ENCODE data around the gene EBF3.

EBF3 gene

DNA sequence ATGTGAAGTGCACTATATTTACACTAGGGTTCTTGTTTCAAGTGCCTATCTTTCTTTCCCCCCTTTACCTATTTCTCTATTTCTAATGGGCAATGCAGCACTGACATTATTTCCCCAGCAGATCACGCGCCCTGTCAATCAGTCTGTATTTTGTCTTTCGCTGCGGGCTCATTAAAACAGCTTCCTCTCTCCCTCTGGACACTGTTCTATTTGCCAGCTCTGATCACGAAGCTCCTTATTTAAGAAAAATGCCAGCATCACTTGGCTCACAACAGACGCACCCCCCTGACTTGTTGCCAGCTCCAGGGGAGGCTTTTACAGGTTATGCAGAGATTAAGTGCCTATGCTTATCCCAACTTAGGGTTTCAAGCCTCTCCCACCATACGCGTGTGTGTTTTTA, 78.5 kb downstream of the EBF3 start:
- H3K36me3 Mint-ChIP-seq, result no peaks in the 10 kb centered on the region
- CTCF ChIA-PET, result no interaction called here
- peaks cover 7% of the 10 kb centered on the region for H3K27me3 Mint-ChIP-seq
- no peak overlapping the region for H3K27ac Mint-ChIP-seq
- H3K4me3 Mint-ChIP-seq, result no peak overlapping the region
- no peak for DNase-seq
- no peaks in the 10 kb centered on the region for H3K9me3 Mint-ChIP-seq
- no peaks in the 10 kb centered on the region for H3K4me1 Mint-ChIP-seq

GRCh38 chr10:129884398-129885078, 79.5 kb downstream of the EBF3 start:
- DNase-seq, result no peak
- peaks cover 7% of the 10 kb centered on the region for H3K27me3 Mint-ChIP-seq
- H3K27ac Mint-ChIP-seq, result no peak overlapping the region
- no peaks in the 10 kb centered on the region for H3K9me3 Mint-ChIP-seq
- CTCF ChIA-PET, result no interaction called here
- no peaks in the 10 kb centered on the region for H3K4me1 Mint-ChIP-seq
- H3K4me3 Mint-ChIP-seq, result no peak overlapping the region
- no peaks in the 10 kb centered on the region for H3K36me3 Mint-ChIP-seq

DNA sequence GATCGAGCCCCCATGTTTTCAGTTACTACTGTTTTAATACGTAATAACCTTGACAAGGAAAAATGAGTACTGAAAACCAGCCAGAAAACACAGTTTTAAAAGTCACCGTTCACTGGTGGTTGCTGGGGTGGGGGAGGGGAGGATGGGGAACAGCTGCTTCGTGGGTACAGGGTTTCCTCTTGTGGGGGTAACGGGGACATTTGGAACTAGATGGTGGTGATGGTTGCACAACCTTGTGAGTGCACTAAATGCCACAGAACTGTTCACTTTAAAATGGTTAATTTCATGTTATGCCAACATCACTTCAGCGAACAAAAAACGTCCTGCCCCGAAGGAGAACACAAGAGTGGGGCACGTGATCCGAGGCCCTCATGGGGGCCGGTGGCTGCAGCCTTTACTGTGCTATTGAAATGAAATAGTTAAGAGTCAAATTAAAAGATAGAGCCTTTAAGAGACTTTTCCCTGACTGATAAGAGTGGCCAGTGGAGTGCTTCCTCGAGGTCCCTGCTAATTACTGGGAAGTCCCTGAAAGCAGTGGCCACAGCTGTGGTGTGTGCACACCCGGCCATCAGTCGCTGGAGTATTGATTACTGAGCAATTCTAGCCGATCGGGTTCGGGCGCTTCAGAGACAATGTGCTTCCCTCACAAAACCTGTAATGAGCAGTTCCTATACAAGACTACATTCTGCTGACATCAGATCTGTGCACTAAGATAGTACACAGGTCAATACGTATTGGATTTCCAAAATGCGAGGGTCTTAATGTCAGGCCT, 80.3 kb downstream of the EBF3 start:
- Mint-ChIP-seq H3K4me1 (no peaks in the 10 kb centered on the region), H3K27me3 (peaks cover 7% of the 10 kb centered on the region), H3K9me3 (no peaks in the 10 kb centered on the region), H3K36me3 (no peaks in the 10 kb centered on the region), H3K4me3 (no peak overlapping the region), H3K27ac (no peak overlapping the region)
- CTCF ChIA-PET, result no interaction called here
- DNase-seq, result no peak

DNA sequence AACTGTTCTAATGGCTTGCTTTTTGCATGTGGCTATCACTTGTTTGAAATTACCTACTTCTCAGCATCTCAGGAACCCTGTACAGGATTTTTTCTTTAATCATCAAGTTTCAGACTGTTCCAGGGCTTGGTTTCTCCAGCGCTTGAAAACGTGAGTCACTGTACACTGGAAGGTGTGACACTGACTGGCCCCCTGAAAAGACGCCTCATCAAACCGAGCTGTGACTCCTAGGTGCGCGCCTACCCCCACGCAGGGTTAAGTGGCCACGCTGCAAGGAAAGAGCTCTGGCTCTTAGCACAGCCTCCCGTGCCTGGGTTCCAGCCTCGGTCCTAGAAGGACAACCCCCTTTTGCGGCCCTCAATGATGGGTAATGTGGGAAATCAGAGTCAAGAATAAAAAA, 81.0 kb downstream of the EBF3 start:
- no peak for DNase-seq
- no peak overlapping the region for H3K4me3 Mint-ChIP-seq
- H3K27me3 Mint-ChIP-seq, result peaks cover 5% of the 10 kb centered on the region
- H3K9me3 Mint-ChIP-seq, result no peaks in the 10 kb centered on the region
- CTCF ChIA-PET, result no interaction called here
- H3K4me1 Mint-ChIP-seq, result no peaks in the 10 kb centered on the region
- H3K36me3 Mint-ChIP-seq, result no peaks in the 10 kb centered on the region
- H3K27ac Mint-ChIP-seq, result no peak overlapping the region

DNA sequence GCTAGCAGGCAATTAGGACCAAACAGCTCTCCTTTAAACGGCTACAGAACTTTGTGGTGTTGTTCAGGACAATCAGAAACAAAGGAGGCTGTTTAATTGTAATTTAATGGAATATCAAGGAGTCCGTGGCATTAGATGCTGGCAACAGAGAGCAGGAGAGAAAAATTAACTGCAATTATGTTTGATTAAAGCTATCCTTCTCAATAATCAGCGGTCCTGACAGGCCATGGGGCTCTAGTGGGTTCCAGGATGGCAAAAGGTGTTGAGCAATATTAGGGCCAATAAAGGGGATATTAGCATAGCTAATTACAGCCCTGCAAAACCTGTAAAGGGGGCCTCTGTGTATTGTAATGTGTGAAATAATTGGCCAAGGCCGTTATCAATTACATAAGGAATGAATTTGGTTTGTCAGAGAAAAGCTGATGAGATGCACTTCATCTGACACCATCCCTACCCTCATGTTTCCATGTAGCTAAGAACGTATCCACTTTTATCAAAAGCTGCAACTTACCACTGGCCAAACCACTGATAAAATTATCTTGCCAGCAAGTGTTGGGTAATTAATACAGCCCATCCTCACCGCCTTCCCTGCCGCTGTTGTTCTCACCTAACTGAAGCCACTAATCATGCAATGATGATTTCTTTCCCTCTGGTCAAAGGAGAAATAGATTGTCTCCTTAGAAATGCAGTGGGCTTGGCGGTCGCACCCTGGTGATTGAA, 81.6 kb downstream of the EBF3 start:
- CTCF ChIA-PET, result no interaction called here
- Mint-ChIP-seq H3K27me3 (peaks cover 3% of the 10 kb centered on the region), H3K9me3 (no peaks in the 10 kb centered on the region), H3K27ac (no peak overlapping the region), H3K36me3 (no peaks in the 10 kb centered on the region), H3K4me3 (no peak overlapping the region), H3K4me1 (no peaks in the 10 kb centered on the region)
- no peak for DNase-seq

DNA sequence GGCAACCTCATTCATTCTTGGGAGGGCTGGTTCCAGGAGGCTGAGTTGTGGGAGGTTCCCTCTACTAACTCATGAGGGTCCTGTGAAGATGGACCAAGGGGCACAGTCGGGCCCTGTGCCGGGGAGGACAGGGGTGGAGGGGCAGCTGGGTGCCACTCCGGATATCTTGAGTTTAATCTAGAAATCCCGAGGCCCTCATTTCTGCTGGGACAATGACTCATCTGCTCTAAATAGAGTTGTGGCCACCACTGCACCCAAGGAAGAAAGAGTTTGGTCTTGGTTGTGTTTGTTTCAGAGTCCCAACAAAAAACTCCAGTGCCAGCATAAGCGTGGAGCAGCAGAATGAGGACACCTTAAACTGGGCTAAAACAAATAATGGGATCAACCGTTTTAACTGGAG, 82.4 kb downstream of the EBF3 start:
- H3K27ac Mint-ChIP-seq, result no peak overlapping the region
- DNase-seq, result no peak
- CTCF ChIA-PET, result no interaction called here
- H3K4me1 Mint-ChIP-seq, result no peaks in the 10 kb centered on the region
- H3K9me3 Mint-ChIP-seq, result no peaks in the 10 kb centered on the region
- H3K4me3 Mint-ChIP-seq, result no peak overlapping the region
- peaks cover 3% of the 10 kb centered on the region for H3K27me3 Mint-ChIP-seq
- no peaks in the 10 kb centered on the region for H3K36me3 Mint-ChIP-seq

DNA sequence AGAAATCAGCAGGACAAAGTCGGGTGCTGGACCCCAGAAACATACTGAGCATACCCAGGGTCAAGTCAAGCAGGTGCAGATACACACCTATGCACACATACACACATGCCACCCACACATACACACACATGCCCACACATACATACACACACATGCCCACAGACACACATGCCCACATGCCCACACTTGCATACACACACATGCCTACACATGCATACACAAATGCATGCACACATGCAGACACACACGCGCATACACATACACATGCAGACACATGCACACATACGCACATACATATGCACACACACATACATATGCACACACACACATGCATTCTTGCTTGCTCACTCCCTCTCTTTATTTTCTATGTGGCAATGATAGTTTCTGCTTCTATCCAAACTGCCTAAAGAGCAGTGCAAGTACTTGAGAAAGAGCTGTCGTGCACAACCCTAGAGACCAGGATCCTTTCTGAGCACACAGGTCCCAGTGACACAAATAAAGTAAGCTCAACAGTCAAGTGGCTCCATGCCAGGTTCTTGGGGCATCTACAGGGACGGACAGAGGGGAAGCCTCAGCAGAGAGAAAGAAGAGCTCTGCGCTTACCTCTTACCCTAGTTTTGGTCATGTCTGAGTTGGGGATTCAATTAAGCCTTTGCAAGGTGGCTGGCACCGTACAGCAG, 83.7 kb downstream of the EBF3 start:
- DNase-seq, result no peak
- no peaks in the 10 kb centered on the region for H3K9me3 Mint-ChIP-seq
- CTCF ChIA-PET, result no interaction called here
- no peaks in the 10 kb centered on the region for H3K36me3 Mint-ChIP-seq
- no peak overlapping the region for H3K27ac Mint-ChIP-seq
- no peak overlapping the region for H3K4me3 Mint-ChIP-seq
- H3K27me3 Mint-ChIP-seq, result peaks cover 3% of the 10 kb centered on the region
- H3K4me1 Mint-ChIP-seq, result no peaks in the 10 kb centered on the region

DNA sequence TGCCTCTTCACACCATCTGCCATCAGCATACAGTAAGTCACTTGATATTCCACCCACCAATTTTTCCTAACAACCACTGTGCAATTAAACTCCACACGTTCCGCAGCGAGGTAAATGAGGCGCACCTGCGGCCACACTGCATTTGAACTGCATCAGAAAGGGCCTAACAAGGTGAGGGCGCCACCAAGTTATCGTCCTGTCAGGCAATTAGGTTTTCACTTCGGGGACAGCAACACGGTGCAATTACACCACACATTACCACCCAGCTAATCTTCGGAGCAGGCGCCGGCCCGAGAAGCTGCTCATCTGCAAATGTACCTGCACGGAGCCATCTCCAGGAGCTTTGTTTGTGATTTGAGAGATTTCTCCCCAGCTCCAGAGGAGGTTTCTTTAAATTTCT, 84.4 kb downstream of the EBF3 start:
- Mint-ChIP-seq H3K27me3 (peaks cover 3% of the 10 kb centered on the region), H3K36me3 (no peaks in the 10 kb centered on the region), H3K4me1 (no peaks in the 10 kb centered on the region), H3K4me3 (no peak overlapping the region), H3K9me3 (no peaks in the 10 kb centered on the region), H3K27ac (no peak overlapping the region)
- CTCF ChIA-PET, result no interaction called here
- DNase-seq, result no peak

DNA sequence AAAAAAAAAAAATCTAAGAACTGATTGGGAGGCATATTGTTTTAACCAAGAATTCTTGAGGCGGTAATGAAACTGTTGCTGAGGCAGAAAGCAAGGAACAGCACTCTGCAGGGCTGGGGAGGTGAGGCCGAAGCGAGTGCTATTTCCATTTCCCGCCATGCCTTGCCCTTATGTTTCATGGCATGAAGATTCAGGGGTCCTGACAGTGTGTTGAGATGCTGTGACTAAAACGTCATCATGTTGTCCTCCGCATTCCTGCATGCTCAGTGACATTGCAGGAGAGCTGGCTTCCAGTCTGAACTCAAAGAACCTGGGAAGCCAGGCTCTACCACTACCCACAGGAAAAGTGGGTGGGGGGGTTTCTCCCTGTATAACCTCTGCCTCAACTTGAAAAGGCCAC, 85.2 kb downstream of the EBF3 start:
- DNase-seq, result no peak
- Mint-ChIP-seq H3K36me3 (no peaks in the 10 kb centered on the region), H3K27me3 (peaks cover 3% of the 10 kb centered on the region), H3K9me3 (no peaks in the 10 kb centered on the region), H3K4me1 (no peaks in the 10 kb centered on the region), H3K4me3 (no peak overlapping the region), H3K27ac (no peak overlapping the region)
- CTCF ChIA-PET, result no interaction called here

DNA sequence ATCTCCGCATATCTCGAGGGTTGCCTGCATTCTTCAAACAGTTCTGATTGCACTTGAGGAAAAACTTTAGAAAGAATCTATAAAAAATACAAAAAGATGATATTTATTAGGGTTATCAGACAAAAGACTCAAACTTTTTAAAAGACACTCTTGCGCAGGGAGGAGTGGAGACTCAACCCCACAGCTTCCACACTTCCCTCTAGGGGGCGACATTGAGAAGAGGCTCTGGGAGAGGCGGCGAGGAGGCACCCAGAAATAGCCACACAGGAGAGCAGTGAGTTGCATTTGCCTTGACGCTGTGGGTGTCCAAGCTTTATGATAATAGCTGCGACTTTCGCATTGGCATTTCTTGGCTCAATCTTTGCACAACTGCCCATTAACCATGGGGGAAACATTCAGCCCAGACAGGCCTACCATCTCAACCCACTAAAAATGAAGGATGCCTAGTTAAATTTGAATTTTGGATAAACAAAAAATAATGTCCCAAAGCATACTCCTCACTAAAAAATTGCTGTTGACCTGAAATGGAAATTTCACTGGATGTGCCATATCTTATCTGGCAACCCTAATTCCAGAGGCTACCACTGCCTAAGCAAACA, 86.2 kb downstream of the EBF3 start:
- Mint-ChIP-seq H3K36me3 (no peaks in the 10 kb centered on the region), H3K9me3 (no peaks in the 10 kb centered on the region)

DNA sequence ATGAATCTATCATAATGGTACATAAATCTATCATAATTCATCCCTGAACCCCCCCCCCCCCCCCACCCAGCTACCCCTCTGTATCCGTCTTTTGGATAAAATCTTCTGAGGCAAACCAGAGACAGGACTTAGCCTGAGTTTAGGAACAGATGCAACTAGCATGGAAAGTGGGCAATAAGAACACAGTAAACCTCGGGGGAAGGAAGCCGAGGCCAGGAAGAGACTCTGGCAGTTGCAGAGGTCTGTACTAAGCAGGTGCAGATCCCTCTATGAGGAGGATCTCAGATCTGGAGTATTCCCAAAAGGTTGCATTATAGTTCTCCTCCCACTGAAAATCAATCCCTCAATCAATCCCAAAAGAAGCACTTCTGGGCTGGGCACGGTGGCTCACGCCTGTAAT, 87.2 kb downstream of the EBF3 start:
- Mint-ChIP-seq H3K27ac (no peak overlapping the region), H3K4me3 (no peak overlapping the region), H3K27me3 (peaks cover 3% of the 10 kb centered on the region), H3K36me3 (no peaks in the 10 kb centered on the region), H3K9me3 (no peaks in the 10 kb centered on the region), H3K4me1 (no peaks in the 10 kb centered on the region)
- CTCF ChIA-PET, result interaction anchor here (0.7 to 1.5 kb wide), 5 partner anchors 9 to 303 kb away, joined by 3 to 5 read pairs (median 4); no protein-coding TSS in a partner anchor
- no peak for DNase-seq

More for the DNA sequence above, 86.2 kb downstream of the EBF3 start:
- CTCF ChIA-PET, result interaction anchor here (1.0 to 1.5 kb wide), 4 partner anchors 10 to 302 kb away, joined by 3 to 4 read pairs (median 4); no protein-coding TSS in a partner anchor
- Mint-ChIP-seq H3K27me3 (peaks cover 3% of the 10 kb centered on the region), H3K4me1 (no peaks in the 10 kb centered on the region), H3K4me3 (no peak overlapping the region), H3K27ac (no peak overlapping the region)
- peak; percentile 58 for DNase-seq

DNA sequence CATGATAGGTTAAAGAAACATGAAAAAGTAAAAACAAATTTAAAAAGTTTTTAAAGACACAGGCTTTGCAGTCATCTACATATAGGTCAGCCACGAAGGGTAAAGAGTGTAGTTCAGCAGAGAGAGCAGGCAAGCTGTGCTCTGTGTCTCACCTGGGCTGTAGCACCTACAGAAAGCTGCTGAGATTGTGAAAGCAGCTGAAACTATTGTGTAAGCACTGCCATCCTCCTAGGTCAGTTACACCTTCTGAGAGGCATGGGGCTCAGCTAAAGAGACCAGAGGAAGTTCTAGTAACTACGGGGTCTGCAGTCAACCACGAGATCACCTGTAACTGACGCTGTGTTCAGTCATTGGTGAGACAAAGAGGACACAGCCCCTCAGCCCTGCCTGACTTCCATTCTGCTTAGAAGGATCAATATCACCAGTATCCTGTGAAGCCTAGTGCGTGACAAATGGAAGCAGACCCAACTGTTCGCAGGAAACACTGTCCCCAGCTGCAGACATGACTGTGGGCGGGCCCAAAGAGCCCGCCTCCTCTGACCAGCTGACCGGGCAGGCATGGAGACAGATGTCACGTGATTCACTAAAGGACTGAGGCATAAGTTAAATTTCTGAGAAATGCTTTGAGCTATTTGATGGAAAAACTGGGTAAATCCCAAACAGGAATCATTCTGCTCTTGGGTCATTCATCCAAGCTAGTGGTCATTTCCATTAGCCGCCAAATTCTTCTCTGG, 87.9 kb downstream of the EBF3 start:
- CTCF ChIA-PET, result interaction anchor here (0.7 to 1.5 kb wide), 3 partner anchors 42 to 304 kb away, joined by 3 to 4 read pairs (median 3); no protein-coding TSS in a partner anchor
- Mint-ChIP-seq H3K4me3 (no peak overlapping the region), H3K27ac (no peak overlapping the region), H3K27me3 (no peaks in the 10 kb centered on the region), H3K4me1 (no peaks in the 10 kb centered on the region), H3K9me3 (no peaks in the 10 kb centered on the region), H3K36me3 (no peaks in the 10 kb centered on the region)
- no peak for DNase-seq

DNA sequence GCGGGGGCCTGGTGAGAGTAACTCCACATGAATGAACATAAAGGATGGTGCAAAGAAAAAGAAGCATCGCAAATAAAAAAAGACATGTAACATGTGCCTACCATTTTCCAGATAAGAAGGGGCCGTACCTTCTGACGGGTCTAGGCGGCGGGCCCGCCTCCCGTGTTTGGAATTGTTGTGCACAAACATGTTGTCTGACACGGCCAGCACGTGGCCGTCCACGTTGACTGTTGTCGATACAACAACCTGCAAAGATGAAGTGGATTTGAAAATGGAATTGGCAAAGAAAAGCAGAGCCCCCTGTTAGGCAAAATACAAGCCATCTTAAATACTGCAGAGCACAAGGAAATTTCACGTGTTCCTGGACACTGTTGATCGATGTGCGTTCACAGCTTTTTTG, 90.7 kb downstream of the EBF3 start:
- DNase-seq, result no peak
- Mint-ChIP-seq H3K9me3 (no peaks in the 10 kb centered on the region), H3K27me3 (no peaks in the 10 kb centered on the region), H3K36me3 (no peaks in the 10 kb centered on the region), H3K4me1 (no peaks in the 10 kb centered on the region), H3K4me3 (no peak overlapping the region), H3K27ac (no peak overlapping the region)
- CTCF ChIA-PET, result no interaction called here

Data from activated naive CD4-positive, alpha-beta T cell treated with anti-CD3 and anti-CD28 coated beads, Interleukin-2, amount 10 ng/mL, durations not matched to agents 7 days and 5 days (primary cell).